ENCODE data around the gene ARID3A. TPM values are rescaled to one million over a fixed set of nuclear protein-coding genes. Genes with fewer than 3 reads are reported as not detected.

Gene ARID3A
- total and polyA plus RNA-seq, 2 of the 4 experiments (the other 2 are of a cell fraction) = 16.0 to 23.1 TPM

DNA sequence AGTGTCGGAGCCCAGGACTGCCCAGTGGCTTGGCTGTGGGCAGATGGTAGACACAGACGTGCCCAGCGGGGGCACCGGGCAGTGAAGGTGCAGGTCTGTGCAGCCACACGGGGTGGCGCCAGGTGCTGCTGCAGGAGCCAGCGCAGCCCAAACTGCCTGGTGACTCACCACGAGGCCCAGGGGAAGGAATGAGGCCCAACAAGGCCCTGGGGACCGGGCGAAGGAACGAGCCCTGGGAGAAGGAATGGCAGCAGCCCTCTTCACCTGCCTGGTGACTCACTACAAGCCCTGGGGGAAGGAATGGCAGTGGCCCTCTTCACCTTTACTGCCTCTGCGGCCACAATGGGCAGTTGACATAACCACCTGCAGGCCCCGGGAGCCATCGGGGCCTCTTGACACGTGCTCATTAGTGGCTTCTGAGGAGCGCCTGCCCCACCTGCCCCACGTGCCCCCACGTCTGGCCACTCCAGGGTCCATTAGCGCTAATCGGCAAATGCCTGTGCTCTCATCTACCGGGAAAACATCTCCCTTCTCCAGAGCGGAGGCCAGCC, 42.1 kb upstream of the ARID3A start:
- Histone ChIP-seq H3K9me3 (ENCODE audit: control insufficient read depth, insufficient read depth, low read length) (no peaks in the 10 kb centered on the region), H2BK20ac (ENCODE audit: low read depth, low read length) (no peak overlapping the region), H2AK5ac (ENCODE audit: low read depth, low read length) (no peak overlapping the region), H3K56ac (ENCODE audit: extremely low read depth, insufficient read depth, low read length) (no peak overlapping the region), H3K4me2 (ENCODE audit: low read depth, low read length) (no peak overlapping the region), H4K5ac (ENCODE audit: low read depth, low read length) (no peak overlapping the region), H3K14ac (replicated peaks; ENCODE audit: low read depth, low read length) (no peak overlapping the region), H3K36me3 (ENCODE audit: control insufficient read depth, insufficient read depth, low read length) (peaks cover 74% of the 10 kb centered on the region), H3K4me1 (ENCODE audit: control insufficient read depth, insufficient read depth, low read length) (no peaks in the 10 kb centered on the region), H2AK9ac (replicated peaks; ENCODE audit: low read depth, low read length, poor library complexity) (no peak overlapping the region), H4K91ac (ENCODE audit: insufficient read depth, low read depth, low read length) (no peak overlapping the region), H4K20me1 (ENCODE audit: insufficient read depth, low read length) (peaks cover 6% of the 10 kb centered on the region), H3K18ac (ENCODE audit: low read depth, low read length) (no peak overlapping the region), H2BK120ac (ENCODE audit: low read depth, low read length) (no peak overlapping the region), H2AFZ (replicated peaks; ENCODE audit: low read length, poor library complexity) (peak overlapping the region; percentile 33), H2BK5ac (ENCODE audit: low read depth, low read length, poor library complexity, severe bottlenecking) (no peak overlapping the region), H2BK15ac (ENCODE audit: low read depth, low read length) (no peak overlapping the region), H3K4me3 (ENCODE audit: insufficient read depth, low read depth, low read length) (no peak overlapping the region), H3K27ac (ENCODE audit: insufficient read depth, low read length) (no peak overlapping the region), H3K9me1 (ENCODE audit: insufficient read depth, low read length) (no peaks in the 10 kb centered on the region), H3K4ac (ENCODE audit: low read depth, low read length) (no peak overlapping the region), H4K8ac (ENCODE audit: low read depth in 2 of 2, low read length in 2 of 2) (no peak overlapping the region), H3K27me3 (ENCODE audit: control insufficient read depth, insufficient read depth, low read length) (no peaks in the 10 kb centered on the region), H3K9ac (ENCODE audit: low read depth, low read length) (no peak overlapping the region), H3K23ac (ENCODE audit: low read depth, low read length) (no peak overlapping the region), H3K79me1 (ENCODE audit: low read depth in 1 of 2, low read length in 2 of 2) (peaks cover 7 to 19% of the 10 kb centered on the region in 2 experiments; a peak in 3 of 4 replicates)
- no TSS peak for BruUV-seq (replicated peaks)
- dilution Hi-C loops (cut with HindIII; ENCODE audit: low sequenced_read_pairs, unreplicated experiment) = no loop called here
- CTCF ChIA-PET = no interaction called here
- WGBS, 2 experiments (ENCODE audit: extremely low coverage in 2 of 2, insufficient read length in 1 of 2) = 96% methylated on average over 17 of the region's 22 CpGs; no CpG with 5 or more reads in 1 of the 2 experiments
- in situ Hi-C loops (cut with MboI; ENCODE audit: low sequenced_read_pairs) = no loop called here
- intact Hi-C loops (cut with micrococcal nuclease) = no loop called here
- TF ChIP-seq, protein P1, sequence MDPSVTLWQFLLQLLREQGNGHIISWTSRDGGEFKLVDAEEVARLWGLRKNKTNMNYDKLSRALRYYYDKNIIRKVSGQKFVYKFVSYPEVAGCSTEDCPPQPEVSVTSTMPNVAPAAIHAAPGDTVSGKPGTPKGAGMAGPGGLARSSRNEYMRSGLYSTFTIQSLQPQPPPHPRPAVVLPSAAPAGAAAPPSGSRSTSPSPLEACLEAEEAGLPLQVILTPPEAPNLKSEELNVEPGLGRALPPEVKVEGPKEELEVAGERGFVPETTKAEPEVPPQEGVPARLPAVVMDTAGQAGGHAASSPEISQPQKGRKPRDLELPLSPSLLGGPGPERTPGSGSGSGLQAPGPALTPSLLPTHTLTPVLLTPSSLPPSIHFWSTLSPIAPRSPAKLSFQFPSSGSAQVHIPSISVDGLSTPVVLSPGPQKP (IDR thresholded peaks at IDR 0.05; ENCODE audit: borderline replicate concordance, low read depth, low read length) = no peak
- no peak for TF ChIP-seq POLR2A (IDR thresholded peaks at IDR 0.05; ENCODE audit: low read depth, low read length)
- no peak for TF ChIP-seq SMC3 (IDR thresholded peaks at IDR 0.05; ENCODE audit: low read depth, low read length)
- TF ChIP-seq CHD1 (IDR thresholded peaks at IDR 0.05; ENCODE audit: low read depth, low read length) = no peak
- TF ChIP-seq CEBPB (IDR thresholded peaks at IDR 0.05; ENCODE audit: low read depth, low read length) = no peak
- no peak for TF ChIP-seq BHLHE40 (IDR thresholded peaks at IDR 0.05; ENCODE audit: low read depth, low read length)
- no peak for TF ChIP-seq RFX5 (IDR thresholded peaks at IDR 0.05; ENCODE audit: low read depth, low read length)
- TF ChIP-seq, protein P2, sequence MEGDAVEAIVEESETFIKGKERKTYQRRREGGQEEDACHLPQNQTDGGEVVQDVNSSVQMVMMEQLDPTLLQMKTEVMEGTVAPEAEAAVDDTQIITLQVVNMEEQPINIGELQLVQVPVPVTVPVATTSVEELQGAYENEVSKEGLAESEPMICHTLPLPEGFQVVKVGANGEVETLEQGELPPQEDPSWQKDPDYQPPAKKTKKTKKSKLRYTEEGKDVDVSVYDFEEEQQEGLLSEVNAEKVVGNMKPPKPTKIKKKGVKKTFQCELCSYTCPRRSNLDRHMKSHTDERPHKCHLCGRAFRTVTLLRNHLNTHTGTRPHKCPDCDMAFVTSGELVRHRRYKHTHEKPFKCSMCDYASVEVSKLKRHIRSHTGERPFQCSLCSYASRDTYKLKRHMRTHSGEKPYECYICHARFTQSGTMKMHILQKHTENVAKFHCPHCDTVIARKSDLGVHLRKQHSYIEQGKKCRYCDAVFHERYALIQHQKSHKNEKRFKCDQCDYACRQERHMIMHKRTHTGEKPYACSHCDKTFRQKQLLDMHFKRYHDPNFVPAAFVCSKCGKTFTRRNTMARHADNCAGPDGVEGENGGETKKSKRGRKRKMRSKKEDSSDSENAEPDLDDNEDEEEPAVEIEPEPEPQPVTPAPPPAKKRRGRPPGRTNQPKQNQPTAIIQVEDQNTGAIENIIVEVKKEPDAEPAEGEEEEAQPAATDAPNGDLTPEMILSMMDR (conservative IDR thresholded peaks at IDR 0.05; ENCODE audit: low read depth, low read length) = no peak
- TF ChIP-seq RCOR1 (IDR thresholded peaks at IDR 0.05; ENCODE audit: insufficient replicate concordance, low read length) = no peak
- TF ChIP-seq RAD21 (IDR thresholded peaks at IDR 0.05; ENCODE audit: low read length) = no peak
- no peak for TF ChIP-seq MAZ (IDR thresholded peaks at IDR 0.05; ENCODE audit: borderline replicate concordance, low read depth, low read length)
- TF ChIP-seq FOS (IDR thresholded peaks at IDR 0.05; ENCODE audit: low read depth, low read length) = no peak
- TF ChIP-seq NFE2L2 (IDR thresholded peaks at IDR 0.05; ENCODE audit: low read depth, low read length) = no peak
- no peak for TF ChIP-seq MXI1 (IDR thresholded peaks at IDR 0.05; ENCODE audit: borderline replicate concordance, low read depth, low read length)
- TF ChIP-seq MAFK (IDR thresholded peaks at IDR 0.05; ENCODE audit: low read depth, low read length) = no peak
- TF ChIP-seq, protein P3, sequence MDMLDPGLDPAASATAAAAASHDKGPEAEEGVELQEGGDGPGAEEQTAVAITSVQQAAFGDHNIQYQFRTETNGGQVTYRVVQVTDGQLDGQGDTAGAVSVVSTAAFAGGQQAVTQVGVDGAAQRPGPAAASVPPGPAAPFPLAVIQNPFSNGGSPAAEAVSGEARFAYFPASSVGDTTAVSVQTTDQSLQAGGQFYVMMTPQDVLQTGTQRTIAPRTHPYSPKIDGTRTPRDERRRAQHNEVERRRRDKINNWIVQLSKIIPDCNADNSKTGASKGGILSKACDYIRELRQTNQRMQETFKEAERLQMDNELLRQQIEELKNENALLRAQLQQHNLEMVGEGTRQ (IDR thresholded peaks at IDR 0.05; ENCODE audit: low read depth, low read length) = no peak
- POLR2A ChIA-PET (ENCODE audit: unreplicated experiment) = no interaction called here
- ATAC-seq (ENCODE audit: low read depth) (no peak; the same call in 1 of the 2 replicates), DNase-seq (no peak)

Measured in IMR-90 (cell line).